Psoas muscle (tissue), 8 donors: ENCODE results near the gene ERN2. TPM values are rescaled to one million over a fixed set of nuclear protein-coding genes. Genes with fewer than 3 reads are reported as not detected.

ENCODE experiments used
- ATAC-seq, 4 donors: fragments of 200-7000 bp; cut with Tn5 transposase; one replicate each; pipeline ENCODE4 v1.9.1; 2020; ENCODE audit warnings: moderate library complexity in 3 of 4, mild to moderate bottlenecking in 2 of 4
- DNase-seq, 2 donors: peaks; one replicate each; pipeline ENCODE4 v3.0.0-alpha.2; 2020
- H3K27ac ChIP-seq: fragments of 200-600 bp; one replicate; pipeline ENCODE4 v1.8.0; 2022
- H3K27me3 ChIP-seq, 3 donors: fragments of 200-600 bp in 1 of 3; one replicate each; pipeline versions ENCODE4 v1.6.1 to v1.8.0; 2013 to 2022; ENCODE audit warnings: low read length in 2 of 3, mild to moderate bottlenecking in 2 of 3, moderate library complexity in 1 of 3; ENCODE audit not compliant: insufficient read depth in 3 of 3
- H3K36me3 ChIP-seq, 2 donors: fragments of 200-600 bp in 1 of 2; one replicate each; pipeline versions ENCODE4 v1.6.1 to v1.8.0; 2013 to 2022; ENCODE audit warnings: low read depth in 1 of 2, mild to moderate bottlenecking in 1 of 2, moderate library complexity in 1 of 2; ENCODE audit not compliant: insufficient read depth in 1 of 2
- H3K4me1 ChIP-seq: fragments of 200-600 bp; one replicate; pipeline ENCODE4 v1.8.0; 2022
- H3K4me3 ChIP-seq: fragments of 200-600 bp; one replicate; pipeline ENCODE4 v1.8.0; 2022; ENCODE audit warnings: mild to moderate bottlenecking
- H3K9me3 ChIP-seq: fragments of 200-600 bp; one replicate; pipeline ENCODE4 v1.8.0; 2022
- WGBS, 3 donors: extraction: QIAGEN DNeasy Blood & Tissue Kit; methylation state at CpG; one replicate each; pipeline versions ENCODE4 v1.1.6 to v1.1.7; 2013; 5-methylcytosine and 5-hydroxymethylcytosine counted together
- intact Hi-C, 2 donors: fragments of 100-400 bp; cut with DNase I; formaldehyde crosslinking; loops; one replicate each; pipeline versions ENCODE4 v1.11.0 to v1.14.2; 2022
- polyA plus RNA-seq, 3 donors: library from polyadenylated mRNA; stranded (reverse); fragments of 200-250 nt; gene quantifications; one replicate each; pipeline ENCODE4 v1.2.3, GENCODE V29; 2013
- total RNA-seq, 4 donors: library from RNA; stranded (reverse); fragmentation: NEBNext Ultra II Directional in 2 of 4; extraction: Animal tissue kit (Norgen Biotek cat#: 25700) in 2 of 4; gene quantifications; one replicate each; pipeline versions ENCODE4 v1.2.1 to v1.2.4, GENCODE V29; 2021 to 2023
- TF ChIP-seq, protein P1 (sequence below): fragments of 200-600 bp; IDR thresholded peaks from one replicate; pipeline ENCODE4 v1.8.0; 2022; ENCODE audit warnings: antibody characterized with exemption
- donor health status: healthy with polysubstance abuse.
- donor health status: DM: no; HTN: no; CAD: no; lungs with moderate emphysema.
- donor health status: Bipolar disorder and iron deficiency.
- donor health status: healthy.
- donor health status: DM: yes; HTN: yes; CAD: no.
- donor health status: DM: no; HTN: no; CAD: no.
- donor health status: DM: no; HTN: no; CAD: no.
- donor health status: DM: yes; HTN: yes; CAD: no.

Gene ERN2
- total and polyA plus RNA-seq, 7 donors, result 0.03 to 0.19 (median 0.08) TPM; not detected in 4

DNA sequence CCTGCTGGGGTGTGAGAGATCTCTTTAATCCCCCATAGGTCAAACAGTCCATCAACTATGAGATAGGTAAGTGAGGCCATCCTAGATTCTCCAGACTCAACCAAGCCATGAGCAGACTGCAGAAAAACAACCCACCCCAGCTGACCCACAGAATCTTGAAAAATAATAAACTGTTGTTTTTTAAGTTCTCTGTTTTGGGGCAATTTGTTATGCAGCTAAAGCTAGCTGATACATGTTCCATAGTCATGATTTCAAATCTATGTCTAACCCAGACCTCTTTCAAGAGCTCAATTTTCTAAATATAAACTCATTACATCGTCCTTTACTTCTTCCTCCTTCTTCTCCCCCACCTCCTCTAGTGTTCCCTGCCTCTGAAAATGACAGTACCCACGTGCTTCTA lies 10.1 kb downstream of the ERN2 start:
- no peaks in the 10 kb centered on the region for H3K36me3 ChIP-seq
- H3K4me1 ChIP-seq, result no peaks in the 10 kb centered on the region
- H3K27me3 ChIP-seq, result no peaks in the 10 kb centered on the region
- intact Hi-C loops, result no loop called here
- no peak for ATAC-seq
- peaks cover 9% of the 10 kb centered on the region for H3K9me3 ChIP-seq
- TF ChIP-seq, protein P1, sequence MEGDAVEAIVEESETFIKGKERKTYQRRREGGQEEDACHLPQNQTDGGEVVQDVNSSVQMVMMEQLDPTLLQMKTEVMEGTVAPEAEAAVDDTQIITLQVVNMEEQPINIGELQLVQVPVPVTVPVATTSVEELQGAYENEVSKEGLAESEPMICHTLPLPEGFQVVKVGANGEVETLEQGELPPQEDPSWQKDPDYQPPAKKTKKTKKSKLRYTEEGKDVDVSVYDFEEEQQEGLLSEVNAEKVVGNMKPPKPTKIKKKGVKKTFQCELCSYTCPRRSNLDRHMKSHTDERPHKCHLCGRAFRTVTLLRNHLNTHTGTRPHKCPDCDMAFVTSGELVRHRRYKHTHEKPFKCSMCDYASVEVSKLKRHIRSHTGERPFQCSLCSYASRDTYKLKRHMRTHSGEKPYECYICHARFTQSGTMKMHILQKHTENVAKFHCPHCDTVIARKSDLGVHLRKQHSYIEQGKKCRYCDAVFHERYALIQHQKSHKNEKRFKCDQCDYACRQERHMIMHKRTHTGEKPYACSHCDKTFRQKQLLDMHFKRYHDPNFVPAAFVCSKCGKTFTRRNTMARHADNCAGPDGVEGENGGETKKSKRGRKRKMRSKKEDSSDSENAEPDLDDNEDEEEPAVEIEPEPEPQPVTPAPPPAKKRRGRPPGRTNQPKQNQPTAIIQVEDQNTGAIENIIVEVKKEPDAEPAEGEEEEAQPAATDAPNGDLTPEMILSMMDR, result no peak
- H3K27ac ChIP-seq, result no peak overlapping the region
- no peak for DNase-seq
- WGBS, 3 donors, result 53 to 59% (median 54%) methylated on average over 2 of the region's 2 CpGs
- no peak overlapping the region for H3K4me3 ChIP-seq

DNA sequence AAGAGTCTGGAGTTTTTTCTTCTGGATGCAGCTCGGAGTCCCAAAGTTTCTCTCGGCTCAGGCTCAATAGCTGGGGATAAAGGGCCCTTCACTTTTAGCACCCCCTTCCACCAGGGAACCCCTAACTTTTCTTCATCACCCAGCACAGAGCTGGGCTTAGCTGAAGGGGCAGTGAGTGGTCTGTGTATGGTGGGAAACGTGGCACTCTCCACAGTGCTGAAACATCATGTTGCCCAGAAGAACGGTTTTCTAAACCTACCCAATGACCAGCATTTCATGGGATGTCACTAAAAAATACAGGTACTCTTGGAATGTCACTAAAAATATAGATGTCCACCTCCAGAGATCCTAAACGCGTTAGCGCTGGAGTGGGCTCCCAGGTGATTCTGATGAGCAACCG lies 12.0 kb downstream of the ERN2 start:
- Histone ChIP-seq H3K36me3 (no peaks in the 10 kb centered on the region), H3K27ac (no peak overlapping the region), H3K4me3 (no peak overlapping the region), H3K27me3 (no peaks in the 10 kb centered on the region), H3K4me1 (no peaks in the 10 kb centered on the region), H3K9me3 (peaks cover 9% of the 10 kb centered on the region)
- intact Hi-C loops, result no loop called here
- TF ChIP-seq, protein P1, result no peak
- no peak for DNase-seq
- no peak for ATAC-seq
- 60 to 70% (median 63%) methylated on average over 8 of the region's 8 CpGs for WGBS, 3 donors

DNA sequence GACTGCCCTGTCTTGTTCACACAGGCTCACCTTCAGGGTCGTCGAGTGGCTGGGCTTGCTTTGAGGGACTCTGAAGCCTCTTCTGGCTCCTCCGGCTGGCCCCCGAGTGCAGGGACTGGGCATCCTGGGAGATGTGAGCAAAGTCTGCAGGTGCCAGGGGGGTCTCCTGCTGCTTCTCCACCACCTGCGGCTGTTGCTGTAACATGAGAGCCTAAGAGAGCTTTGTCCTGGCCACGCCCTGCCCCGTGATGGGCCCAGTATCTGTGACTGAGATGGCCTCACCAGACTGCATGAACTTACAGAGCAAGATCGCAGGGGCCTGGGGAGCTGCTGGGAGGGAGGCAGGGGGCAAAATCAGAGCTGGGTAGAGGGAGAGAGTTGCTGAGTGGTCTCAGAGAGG lies 12.5 kb downstream of the ERN2 start:
- intact Hi-C loops, result no loop called here
- 23 to 27% (median 25%) methylated on average over 8 of the region's 8 CpGs for WGBS, 3 donors
- Histone ChIP-seq H3K27me3 (no peaks in the 10 kb centered on the region), H3K4me3 (no peak overlapping the region), H3K36me3 (no peaks in the 10 kb centered on the region), H3K9me3 (peaks cover 9% of the 10 kb centered on the region), H3K4me1 (no peaks in the 10 kb centered on the region), H3K27ac (no peak overlapping the region)
- ATAC-seq (no peak), DNase-seq (no peak)
- TF ChIP-seq, protein P1, result no peak

DNA sequence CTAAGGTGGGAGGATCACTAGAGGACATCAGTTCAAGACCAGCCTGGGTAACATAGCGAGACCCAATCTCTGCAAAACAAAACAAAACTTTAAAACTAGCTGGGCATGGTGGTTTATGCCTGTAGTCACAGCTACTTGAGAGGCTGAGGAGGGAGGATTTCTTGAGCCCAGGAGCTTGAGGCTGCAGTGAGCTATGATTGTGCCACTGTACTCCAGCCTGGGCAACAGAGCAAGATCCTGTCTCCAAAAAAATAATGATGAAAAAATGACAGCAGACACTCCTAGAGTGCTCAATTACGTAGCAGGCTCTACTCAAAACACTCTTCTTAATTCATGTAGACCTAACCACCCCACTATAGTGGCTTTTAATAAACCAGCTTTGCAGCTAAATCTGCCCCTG lies 12.9 kb downstream of the ERN2 start:
- H3K4me1 ChIP-seq, result no peaks in the 10 kb centered on the region
- TF ChIP-seq, protein P1, result no peak
- ATAC-seq, result no peak
- H3K27ac ChIP-seq, result no peak overlapping the region
- no peak for DNase-seq
- no peak overlapping the region for H3K4me3 ChIP-seq
- H3K27me3 ChIP-seq, result no peaks in the 10 kb centered on the region
- intact Hi-C loops, result no loop called here
- H3K36me3 ChIP-seq, result no peaks in the 10 kb centered on the region
- 86 to 90% (median 89%) methylated on average over 2 of the region's 2 CpGs for WGBS, 3 donors
- peaks cover 9% of the 10 kb centered on the region for H3K9me3 ChIP-seq

DNA sequence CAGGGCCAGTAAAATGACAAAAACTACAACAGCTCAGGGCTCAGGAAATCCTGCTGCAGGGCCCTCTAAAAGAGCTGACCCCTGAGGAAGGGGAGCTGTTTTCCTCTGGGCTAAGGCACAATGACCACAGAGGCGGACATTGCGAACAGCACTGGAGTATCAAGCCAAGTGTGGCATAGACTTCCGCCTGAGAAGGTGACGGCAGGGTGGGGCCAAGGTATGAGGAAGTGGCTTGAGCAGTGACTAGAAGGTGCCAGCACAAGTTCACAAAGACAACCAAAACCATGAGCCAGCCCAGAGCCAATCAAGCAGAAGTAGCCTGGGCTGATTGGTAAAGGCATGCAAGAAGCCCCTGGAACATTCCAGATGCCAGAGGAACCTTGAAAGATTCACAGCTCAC lies 13.9 kb downstream of the ERN2 start:
- no peak for ATAC-seq
- Histone ChIP-seq H3K27ac (no peak overlapping the region), H3K27me3 (no peaks in the 10 kb centered on the region), H3K4me3 (no peak overlapping the region), H3K4me1 (no peaks in the 10 kb centered on the region), H3K36me3 (no peaks in the 10 kb centered on the region), H3K9me3 (peaks cover 9% of the 10 kb centered on the region)
- DNase-seq, result no peak
- TF ChIP-seq, protein P1, result no peak
- intact Hi-C loops, result no loop called here
- 84 to 93% (median 85%) methylated on average over 4 of the region's 4 CpGs for WGBS, 3 donors
